Activated B cell treated with CpG ODN at 0.5 μM for 24 hours (primary cell): ENCODE measurements around the gene GHDC. TPM values are rescaled to one million over a fixed set of nuclear protein-coding genes. Genes with fewer than 3 reads are reported as not detected.

Experiments used
- ATAC-seq: fragments of 200-7000 bp; cut with Tn5 transposase; one replicate; pipeline ENCODE4 v1.10.0; 2021; ENCODE audit warnings: low read depth, mild to moderate bottlenecking, moderate library complexity
- CTCF ChIA-PET: fragments of 350-600 bp; sonication (Branson Sonifier 250); formaldehyde crosslinking; loops from one replicate; lab custom pipeline; 2021; ENCODE audit warnings: antibody characterized with exemption; lab: Charles Lee
- POLR2A ChIA-PET: fragments of 350-600 bp; sonication (Branson Sonifier 250); formaldehyde crosslinking; loops from one replicate; lab custom pipeline; 2021; ENCODE audit warnings: antibody characterized with exemption; lab: Charles Lee
- DNase-seq: peaks from one replicate; pipeline ENCODE4 v3.0.0; 2022
- H3K27ac Mint-ChIP-seq: one replicate; pipeline ENCODE4 v1.8.0; 2020; ENCODE audit warnings: mixed read lengths
- H3K27me3 Mint-ChIP-seq: one replicate; pipeline ENCODE4 v1.8.0; 2021; ENCODE audit warnings: mixed read lengths
- H3K36me3 Mint-ChIP-seq: one replicate; pipeline ENCODE4 v1.8.0; 2021; ENCODE audit warnings: low read depth, mixed read lengths
- H3K4me1 Mint-ChIP-seq: one replicate; pipeline ENCODE4 v1.8.0; 2021; ENCODE audit warnings: mixed read lengths
- H3K4me3 Mint-ChIP-seq: one replicate; pipeline ENCODE4 v1.8.0; 2020; ENCODE audit warnings: mild to moderate bottlenecking, mixed read lengths
- H3K9me3 Mint-ChIP-seq: one replicate; pipeline ENCODE4 v1.8.0; 2020; ENCODE audit warnings: mixed read lengths
- intact Hi-C: fragments of 100-400 bp; cut with micrococcal nuclease; formaldehyde crosslinking; loops from one replicate; pipeline ENCODE4 v1.15.1; 2024
- total RNA-seq: library from RNA; stranded (reverse); gene quantifications from 2 replicates; pipeline ENCODE4 v1.2.3, GENCODE V29; 2022
- TF ChIP-seq, protein P1 (sequence below): fragments of 200-600 bp; IDR thresholded peaks from one replicate; pipeline ENCODE4 v1.8.0; 2022; ENCODE audit warnings: antibody characterized with exemption, mild to moderate bottlenecking

Gene GHDC
- total RNA-seq, 1 donor from 2014 or later = 29.1 TPM

DNA sequence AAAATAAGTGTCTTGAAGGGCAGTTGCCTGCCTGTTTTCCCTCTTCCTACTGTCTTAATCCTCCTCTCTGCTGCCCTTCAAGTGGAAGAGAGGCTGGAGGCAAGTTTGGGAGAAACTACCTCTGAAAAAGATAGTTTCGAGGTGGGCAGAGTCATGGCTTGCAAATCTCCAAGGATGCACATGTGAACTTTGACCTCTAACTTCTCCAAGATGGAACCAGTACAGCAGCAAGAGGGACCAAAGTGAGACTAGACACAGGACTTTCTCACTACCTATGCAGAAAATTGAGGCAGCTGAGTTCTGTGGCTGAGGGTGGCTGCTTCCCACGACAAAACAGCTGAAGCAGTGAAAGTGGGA is 12.5 kb downstream of the GHDC start:
- DNase-seq (no peak), ATAC-seq (no peak)
- TF ChIP-seq, protein P1, sequence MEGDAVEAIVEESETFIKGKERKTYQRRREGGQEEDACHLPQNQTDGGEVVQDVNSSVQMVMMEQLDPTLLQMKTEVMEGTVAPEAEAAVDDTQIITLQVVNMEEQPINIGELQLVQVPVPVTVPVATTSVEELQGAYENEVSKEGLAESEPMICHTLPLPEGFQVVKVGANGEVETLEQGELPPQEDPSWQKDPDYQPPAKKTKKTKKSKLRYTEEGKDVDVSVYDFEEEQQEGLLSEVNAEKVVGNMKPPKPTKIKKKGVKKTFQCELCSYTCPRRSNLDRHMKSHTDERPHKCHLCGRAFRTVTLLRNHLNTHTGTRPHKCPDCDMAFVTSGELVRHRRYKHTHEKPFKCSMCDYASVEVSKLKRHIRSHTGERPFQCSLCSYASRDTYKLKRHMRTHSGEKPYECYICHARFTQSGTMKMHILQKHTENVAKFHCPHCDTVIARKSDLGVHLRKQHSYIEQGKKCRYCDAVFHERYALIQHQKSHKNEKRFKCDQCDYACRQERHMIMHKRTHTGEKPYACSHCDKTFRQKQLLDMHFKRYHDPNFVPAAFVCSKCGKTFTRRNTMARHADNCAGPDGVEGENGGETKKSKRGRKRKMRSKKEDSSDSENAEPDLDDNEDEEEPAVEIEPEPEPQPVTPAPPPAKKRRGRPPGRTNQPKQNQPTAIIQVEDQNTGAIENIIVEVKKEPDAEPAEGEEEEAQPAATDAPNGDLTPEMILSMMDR = no peak
- Mint-ChIP-seq H3K4me3 (peak overlapping the region; percentile 24), H3K36me3 (no peaks in the 10 kb centered on the region), H3K9me3 (no peaks in the 10 kb centered on the region), H3K4me1 (peaks cover 65% of the 10 kb centered on the region), H3K27me3 (no peaks in the 10 kb centered on the region), H3K27ac (no peak overlapping the region)
- POLR2A ChIA-PET = interaction anchor here (1.0 to 7.1 kb wide), 5 partner anchors 12 to 1134 kb away, joined by 3 to 38 read pairs (median 4); partner anchors contain the start of genes GHDC and KAT2A
- CTCF ChIA-PET = interaction anchor here (0.8 to 2.7 kb wide), 15 partner anchors 12 to 254 kb away, joined by 3 to 18 read pairs (median 4); partner anchors contain the start of genes CNP, GHDC and KAT2A
- intact Hi-C loops = loop anchor here (1.0 to 5.0 kb wide), 9 partner anchors 27 to 275 kb away; partner anchors contain the start of genes ATP6V0A1, CNP, KAT2A and STAT3

DNA sequence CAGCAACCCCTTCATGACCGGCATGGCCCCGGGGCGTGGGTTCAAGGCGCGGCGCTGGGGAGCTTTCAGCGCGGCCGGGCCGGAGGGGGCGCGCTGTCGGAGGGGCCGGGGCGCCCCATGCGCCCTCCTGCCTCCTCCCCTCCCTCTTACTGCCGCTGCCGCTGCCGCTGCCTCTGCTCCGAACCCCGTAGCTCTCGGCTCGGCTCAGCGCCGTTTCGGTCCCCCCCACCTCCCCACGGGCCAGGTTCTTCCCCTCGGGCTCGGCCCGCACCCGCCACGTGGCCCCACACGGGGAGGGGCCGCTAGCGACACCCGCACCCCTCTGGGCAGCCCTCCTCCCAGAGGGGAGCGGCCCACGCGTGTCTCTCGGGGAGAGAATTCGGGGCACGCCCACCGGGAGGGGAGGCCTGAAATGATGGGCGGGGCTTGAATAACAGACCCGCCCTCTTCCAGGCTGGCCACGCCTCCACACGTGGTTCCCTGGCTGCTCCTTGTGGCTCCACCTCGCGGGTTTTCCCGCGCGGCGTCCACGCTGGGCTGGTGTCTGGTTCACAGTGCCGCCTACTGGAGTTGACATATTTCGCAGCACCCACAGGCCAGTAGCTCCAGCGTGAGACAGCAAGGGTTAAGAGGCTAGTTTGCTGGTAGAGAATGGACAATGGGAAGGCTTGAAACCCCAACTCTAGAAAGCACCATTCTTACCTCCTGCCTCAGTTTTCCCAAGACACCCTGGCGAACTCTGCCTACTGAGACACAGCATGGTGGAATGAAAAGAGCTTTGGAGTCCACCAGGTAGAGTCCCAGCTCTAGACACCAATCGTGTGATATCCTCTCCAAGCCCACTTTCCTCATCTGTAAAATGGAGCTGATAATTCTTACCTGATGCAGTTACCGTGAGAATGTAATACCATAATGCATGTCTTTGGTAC is 13.1 kb downstream of the GHDC start, which contains the start of gene KCNH4:
Gene KCNH4, minus strand, starts transcription at position 221 of the 929 bp plus-strand sequence. Its CDS starts 197 bp downstream, at position 24.
- DNase-seq = peak; percentile 83
- H3K27me3 Mint-ChIP-seq = no peaks in the 10 kb centered on the region
- peaks cover 65% of the 10 kb centered on the region for H3K4me1 Mint-ChIP-seq
- H3K27ac Mint-ChIP-seq = no peak within 1 kb of the TSS
- peak; percentile 65 for ATAC-seq
- TF ChIP-seq, protein P1 = no peak
- no peaks in the 10 kb centered on the region for H3K36me3 Mint-ChIP-seq
- no peaks in the 10 kb centered on the region for H3K9me3 Mint-ChIP-seq
- intact Hi-C loops = loop anchor here (1.0 to 5.0 kb wide), 8 partner anchors 26 to 276 kb away; partner anchors contain the start of genes ATP6V0A1, CNP, KAT2A and STAT3
- ChIA-PET POLR2A (interaction anchor here (1.0 to 7.1 kb wide), 9 partner anchors 13 to 1134 kb away, joined by 3 to 38 read pairs (median 4); partner anchors contain the start of genes DNAJC7, GHDC, KAT2A and RAB5C), CTCF (interaction anchor here (0.7 to 2.7 kb wide), 18 partner anchors 13 to 253 kb away, joined by 3 to 18 read pairs (median 4); partner anchors contain the start of genes CNP, DNAJC7, GHDC and KAT2A)
- peak within 1 kb of the TSS; percentile 74 for H3K4me3 Mint-ChIP-seq

DNA sequence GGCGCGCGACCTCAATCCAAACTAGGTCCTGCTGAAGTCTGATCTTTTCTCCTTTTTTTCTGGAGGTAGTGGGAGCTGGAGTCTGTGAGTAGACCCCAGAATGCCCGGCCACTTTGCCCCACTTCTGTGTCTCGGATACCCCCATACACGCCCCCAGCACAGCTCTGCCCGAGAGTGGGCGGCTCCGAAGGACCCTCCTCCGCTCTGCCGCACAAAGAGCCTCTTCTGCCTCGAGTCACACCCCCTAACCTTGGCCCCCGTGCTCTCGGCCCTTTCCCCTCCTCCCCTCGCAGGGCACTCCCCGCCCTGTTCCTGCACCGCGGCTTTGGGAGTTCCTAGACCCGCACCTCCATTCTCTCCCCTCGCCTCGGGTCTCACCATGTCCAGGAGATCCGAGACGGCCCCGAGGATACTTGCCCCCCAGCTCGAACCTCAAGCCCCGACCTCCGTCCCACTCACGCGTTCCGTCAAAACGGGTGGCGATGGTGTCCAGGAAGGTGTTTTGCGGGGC is 13.8 kb downstream of the GHDC start:
- ATAC-seq (no peak), DNase-seq (no peak)
- H3K27me3 Mint-ChIP-seq = no peaks in the 10 kb centered on the region
- no peaks in the 10 kb centered on the region for H3K9me3 Mint-ChIP-seq
- ChIA-PET POLR2A (interaction anchor here (1.0 to 7.1 kb wide), 7 partner anchors 14 to 1135 kb away, joined by 3 to 38 read pairs (median 4); partner anchors contain the start of genes CNP, DNAJC7, GHDC and KAT2A), CTCF (interaction anchor here (1.2 to 2.7 kb wide), 6 partner anchors 42 to 163 kb away, joined by 4 to 18 read pairs (median 5); partner anchors contain the start of genes DNAJC7 and KAT2A)
- TF ChIP-seq, protein P1 = no peak
- H3K36me3 Mint-ChIP-seq = no peaks in the 10 kb centered on the region
- intact Hi-C loops = loop anchor here (5.0 kb wide), 4 partner anchors 107 to 277 kb away; partner anchors contain the start of genes ATP6V0A1, STAT3 and STAT5A
- H3K27ac Mint-ChIP-seq = no peak overlapping the region
- H3K4me1 Mint-ChIP-seq = peaks cover 65% of the 10 kb centered on the region
- H3K4me3 Mint-ChIP-seq = peak overlapping the region; percentile 74

DNA sequence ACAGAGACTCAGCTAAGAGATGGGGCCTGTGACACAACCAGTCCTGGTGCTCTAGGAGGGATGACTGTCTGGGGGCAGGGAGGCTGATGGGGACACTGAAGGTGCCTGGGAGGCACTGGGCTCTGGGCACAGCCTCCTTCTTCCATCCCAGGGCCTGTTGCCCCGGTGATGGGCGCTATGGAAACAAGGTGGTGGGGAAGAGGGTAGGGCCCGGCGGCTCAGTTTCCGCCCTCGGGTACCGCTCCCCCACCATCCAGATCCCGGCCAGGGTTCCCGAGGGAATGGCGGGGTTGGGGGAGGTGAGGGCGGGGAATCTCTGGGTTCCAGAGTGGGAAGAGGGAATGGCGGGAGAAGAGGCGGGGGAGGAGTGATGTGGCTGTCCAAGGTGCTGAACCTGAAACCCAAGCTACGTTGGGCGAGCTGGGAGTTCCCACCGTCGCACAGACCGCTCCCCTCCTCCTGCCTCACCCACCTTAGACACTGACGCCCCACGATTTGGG is 14.3 kb downstream of the GHDC start:
- TF ChIP-seq, protein P1 = no peak
- Mint-ChIP-seq H3K27me3 (no peaks in the 10 kb centered on the region), H3K4me1 (peaks cover 65% of the 10 kb centered on the region), H3K36me3 (no peaks in the 10 kb centered on the region), H3K9me3 (no peaks in the 10 kb centered on the region), H3K27ac (no peak overlapping the region), H3K4me3 (peak overlapping the region; percentile 74)
- intact Hi-C loops = loop anchor here (5.0 kb wide), 4 partner anchors 107 to 277 kb away; partner anchors contain the start of genes ATP6V0A1, STAT3 and STAT5A
- ChIA-PET POLR2A (interaction anchor here (1.0 to 7.1 kb wide), 5 partner anchors 14 to 213 kb away, joined by 3 to 38 read pairs (median 4); partner anchors contain the start of genes CNP, DNAJC7, GHDC and KAT2A), CTCF (interaction anchor here (0.7 to 2.7 kb wide), 4 partner anchors 42 to 112 kb away, joined by 3 to 18 read pairs (median 5); no protein-coding TSS in a partner anchor)
- ATAC-seq (no peak), DNase-seq (peak; percentile 32)
